ENCODE results near the gene CYTIP. TPM values are rescaled to one million over a fixed set of nuclear protein-coding genes. Genes with fewer than 3 reads are reported as not detected.

The CYTIP gene
- polyA plus RNA-seq, 1 experiment: not detected

GRCh38 chr2:157465554-157465953 is 21.7 kb upstream of the CYTIP start:
- H3K27me3 ChIP-seq (ENCODE audit: control insufficient read depth, insufficient read depth, low read length): no peaks in the 10 kb centered on the region
- no peaks in the 10 kb centered on the region for H3K36me3 ChIP-seq (ENCODE audit: control insufficient read depth, insufficient read depth, low read length)
- CTCF ChIA-PET: no interaction called here
- POLR2A ChIA-PET: no interaction called here
- no peak overlapping the region for H3K4me3 ChIP-seq (ENCODE audit: low read depth, low read length)
- TF ChIP-seq CTCF (IDR thresholded peaks at IDR 0.05; ENCODE audit: insufficient read depth, low read depth, low read length): no peak
- no peak for DNase-seq (ENCODE audit: low read depth)

- CTCF ChIA-PET: interaction anchor here (0.8 to 1.0 kb wide), 2 partner anchors 20 to 126 kb away, joined by 3 read pairs; partner anchors contain the start of gene CYTIP
- H3K4me3 ChIP-seq (ENCODE audit: low read depth, low read length): no peak overlapping the region
- H3K36me3 ChIP-seq (ENCODE audit: control insufficient read depth, insufficient read depth, low read length): no peaks in the 10 kb centered on the region
- DNase-seq (ENCODE audit: low read depth): no peak
- POLR2A ChIA-PET: no interaction called here
- H3K27me3 ChIP-seq (ENCODE audit: control insufficient read depth, insufficient read depth, low read length): no peaks in the 10 kb centered on the region
- TF ChIP-seq CTCF (IDR thresholded peaks at IDR 0.05; ENCODE audit: insufficient read depth, low read depth, low read length): no peak
Observed at GRCh38 chr2:157463002-157463401, 19.1 kb upstream of the CYTIP start.

GRCh38 chr2:157460897-157461296 is 17.0 kb upstream of the CYTIP start:
- H3K36me3 ChIP-seq (ENCODE audit: control insufficient read depth, insufficient read depth, low read length): no peaks in the 10 kb centered on the region
- ChIA-PET POLR2A (no interaction called here), CTCF (interaction anchor here (1.7 kb wide), 1 partner anchor 13 kb away, joined by 4 read pairs; no protein-coding TSS in a partner anchor)
- H3K4me3 ChIP-seq (ENCODE audit: low read depth, low read length): no peak overlapping the region
- H3K27me3 ChIP-seq (ENCODE audit: control insufficient read depth, insufficient read depth, low read length): no peaks in the 10 kb centered on the region
- no peak for DNase-seq (ENCODE audit: low read depth)
- no peak for TF ChIP-seq CTCF (IDR thresholded peaks at IDR 0.05; ENCODE audit: insufficient read depth, low read depth, low read length)

GRCh38 chr2:157460384-157460837 is 16.5 kb upstream of the CYTIP start:
- ChIA-PET POLR2A (no interaction called here), CTCF (interaction anchor here (1.7 kb wide), 1 partner anchor 13 kb away, joined by 4 read pairs; no protein-coding TSS in a partner anchor)
- H3K27me3 ChIP-seq (ENCODE audit: control insufficient read depth, insufficient read depth, low read length): no peaks in the 10 kb centered on the region
- H3K36me3 ChIP-seq (ENCODE audit: control insufficient read depth, insufficient read depth, low read length): no peaks in the 10 kb centered on the region
- no peak overlapping the region for H3K4me3 ChIP-seq (ENCODE audit: low read depth, low read length)
- no peak for DNase-seq (ENCODE audit: low read depth)
- TF ChIP-seq CTCF (IDR thresholded peaks at IDR 0.05; ENCODE audit: insufficient read depth, low read depth, low read length): no peak

- Histone ChIP-seq H3K27me3 (ENCODE audit: control insufficient read depth, insufficient read depth, low read length) (no peaks in the 10 kb centered on the region), H3K4me3 (ENCODE audit: low read depth, low read length) (no peak overlapping the region), H3K36me3 (ENCODE audit: control insufficient read depth, insufficient read depth, low read length) (no peaks in the 10 kb centered on the region)
- CTCF ChIA-PET: no interaction called here
- POLR2A ChIA-PET: no interaction called here
- DNase-seq (ENCODE audit: low read depth): no peak
- TF ChIP-seq CTCF (IDR thresholded peaks at IDR 0.05; ENCODE audit: insufficient read depth, low read depth, low read length): no peak
Observed at GRCh38 chr2:157459486-157459885, 15.6 kb upstream of the CYTIP start.

Data from BJ (cell line).